Glomerular visceral epithelial cell (primary cell): ENCODE results near the gene ABCC12.
A peak's percentile ranks its signal among the peaks of the same experiment; 100 is the strongest.
"Not testable (repeated sequence)": the region's sequence is repeated elsewhere in the genome, so short reads cannot be mapped to it uniquely, and the experiment has no call there.

Experiments
- DNase-seq: peaks from one replicate; pipeline ENCODE4 v3.0.0-alpha.2; 2016; ENCODE audit errors: extremely low spot score

Gene ABCC12

GRCh38 chr16:48155926-48156789 is at the start of gene ABCC12:
ABCC12 (minus strand) TSS chr16:48155993; CDS start chr16:48146424, 9,569 bp downstream.
- no peak for DNase-seq

GRCh38 chr16:48204825-48205151 is 49.0 kb upstream of the ABCC12 start:
- DNase-seq = no peak

DNA sequence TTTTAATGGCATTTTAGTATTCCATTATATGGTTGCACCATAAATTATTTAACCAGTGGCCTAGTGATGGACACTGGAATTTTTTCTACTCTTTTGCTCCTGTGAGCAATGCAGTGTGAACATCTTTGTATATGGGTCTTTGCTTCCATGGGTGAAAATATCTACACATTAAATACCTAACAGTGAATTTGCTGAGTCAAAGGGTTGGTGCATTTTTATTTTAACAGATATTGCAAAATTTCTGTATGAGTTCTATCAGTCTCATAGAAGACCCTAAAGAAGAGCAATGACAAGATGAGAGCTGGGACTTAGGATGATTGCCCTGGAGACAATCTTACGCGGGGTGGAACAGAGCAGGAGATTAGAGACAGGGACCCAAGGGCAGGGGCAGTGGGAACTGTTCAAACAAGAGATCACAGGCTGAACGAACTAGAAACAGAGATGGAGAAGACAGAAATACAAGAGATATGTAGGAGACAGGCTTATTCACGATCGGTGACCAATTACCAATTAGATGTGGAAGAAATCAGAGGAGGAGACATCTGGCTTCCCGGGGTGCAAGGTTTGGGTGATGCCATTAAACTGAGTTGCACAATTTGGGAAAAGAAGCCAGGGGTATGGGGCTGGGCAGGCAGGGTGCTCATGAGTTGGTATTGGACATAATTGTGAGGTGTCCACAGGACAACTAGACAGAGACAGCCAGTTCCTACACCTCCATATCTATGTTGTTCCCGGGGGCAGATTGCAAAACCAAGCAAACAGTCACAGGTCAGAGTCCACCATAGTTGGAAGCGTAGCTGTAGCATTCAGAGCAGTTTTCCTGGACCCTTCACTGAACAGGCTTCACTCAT is 48.4 kb upstream of the ABCC12 start:
- DNase-seq = no peak

DNA sequence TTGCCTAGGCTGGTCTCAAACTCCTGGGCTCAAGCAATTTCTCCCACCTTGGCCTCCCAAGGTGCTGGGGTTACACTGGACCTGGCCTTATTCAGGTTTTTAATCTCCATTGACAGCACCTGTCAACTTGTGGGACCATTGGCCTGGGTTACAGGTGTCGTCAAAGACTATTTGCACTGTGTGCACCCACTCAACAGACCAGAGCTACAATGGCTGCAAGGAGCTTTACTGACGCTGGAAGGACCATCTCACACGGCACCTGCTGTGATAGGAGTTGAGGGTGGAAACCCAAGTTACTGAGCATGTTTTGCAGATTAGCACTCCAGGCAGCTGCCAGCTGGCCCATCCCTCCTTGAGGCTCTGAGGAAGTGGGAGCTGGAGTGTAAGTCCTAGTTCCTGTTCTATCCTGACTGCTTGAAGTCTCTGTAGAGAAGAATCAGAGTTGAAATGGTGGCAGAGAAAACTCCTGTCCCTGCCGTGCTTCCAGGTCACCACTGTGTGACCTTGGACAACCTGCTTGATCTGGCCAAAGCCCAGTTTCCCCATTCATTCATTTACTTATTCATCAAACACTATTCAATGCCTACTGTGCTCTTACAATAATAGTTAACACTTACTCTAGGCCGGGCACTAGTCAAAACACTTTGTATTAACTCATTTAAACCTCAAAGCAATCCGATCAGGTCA is 45.9 kb upstream of the ABCC12 start:
- DNase-seq = no peak

GRCh38 chr16:48197294-48197693 is 41.5 kb upstream of the ABCC12 start:
- no peak for DNase-seq

DNA sequence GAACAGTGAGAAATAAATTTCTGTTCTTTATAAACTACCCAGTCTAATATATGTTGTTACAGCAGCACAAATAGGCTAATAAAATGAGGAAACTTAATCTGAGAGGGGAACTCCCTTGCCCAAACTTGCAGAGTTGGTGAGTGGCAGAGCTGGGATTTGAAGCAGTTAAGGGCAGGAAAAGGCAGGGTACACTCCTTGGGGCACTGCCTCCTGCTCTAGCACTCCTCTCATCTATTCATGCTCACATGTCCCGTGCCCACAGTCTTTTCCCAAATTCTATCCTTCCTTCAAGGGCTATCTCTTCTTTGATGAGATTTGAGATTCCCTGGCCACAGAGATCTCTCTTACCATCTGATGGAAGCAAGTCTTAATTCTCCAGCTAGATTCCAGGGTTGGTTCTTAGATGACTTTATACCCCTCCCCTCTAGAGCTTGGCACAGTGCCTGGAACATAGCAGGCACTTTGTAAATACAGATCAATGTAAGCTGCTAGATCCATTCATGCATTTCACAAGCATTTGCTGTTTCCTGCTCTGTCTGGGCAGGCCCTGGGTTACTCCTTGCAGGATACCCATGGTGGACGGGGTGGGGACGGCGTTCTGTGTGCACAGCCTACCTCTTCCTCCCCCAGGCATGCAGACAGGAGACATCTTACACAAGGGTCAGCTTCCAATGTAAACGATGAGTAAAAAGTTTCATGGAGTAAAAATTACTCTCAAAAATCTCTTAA is 39.2 kb upstream of the ABCC12 start:
- DNase-seq = peak; percentile 31

DNA sequence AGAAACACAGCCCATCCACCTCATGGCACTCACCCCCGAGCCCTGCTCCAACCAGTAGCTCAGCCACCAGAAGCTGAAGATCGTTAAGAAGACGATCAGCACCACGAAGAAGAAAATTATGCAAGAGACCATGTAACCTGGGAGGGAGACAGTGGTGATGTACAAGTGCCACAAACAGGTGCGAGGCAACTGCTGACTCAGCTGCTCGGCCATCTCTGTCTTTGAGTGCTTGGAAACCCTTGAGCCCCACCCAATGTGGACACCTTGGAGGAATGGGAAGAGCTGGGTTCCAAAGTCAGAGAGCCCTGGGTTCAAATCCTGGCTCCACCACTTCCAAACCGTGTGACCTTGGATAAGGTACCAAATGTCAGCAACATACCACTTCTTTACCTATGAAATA is 38.1 kb upstream of the ABCC12 start:
- DNase-seq = no peak

- no peak for DNase-seq
Observed at GRCh38 chr16:48188449-48189102, 32.8 kb upstream of the ABCC12 start.

GRCh38 chr16:48187779-48188178 is 32.0 kb upstream of the ABCC12 start:
- no peak for DNase-seq

DNA sequence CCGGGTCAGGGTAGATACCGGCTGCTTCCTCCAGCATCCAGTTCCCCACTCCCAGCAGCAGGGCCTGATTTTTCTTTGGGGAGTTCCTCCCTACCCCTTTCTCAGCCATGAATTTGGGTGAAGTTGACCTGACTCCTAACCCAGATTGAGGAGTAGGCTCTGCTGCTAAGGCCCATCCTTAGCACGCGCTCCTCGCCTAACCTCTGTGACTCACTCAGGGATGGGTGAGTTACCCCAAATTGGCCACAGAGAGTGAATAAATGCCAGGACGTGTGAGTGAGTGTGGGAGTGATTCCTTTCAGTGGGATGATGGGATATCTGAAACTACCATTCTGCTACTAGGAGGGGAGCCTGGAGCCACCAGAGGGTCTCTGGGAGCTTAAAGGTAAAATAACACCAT is 28.9 kb upstream of the ABCC12 start:
- no peak for DNase-seq

DNA sequence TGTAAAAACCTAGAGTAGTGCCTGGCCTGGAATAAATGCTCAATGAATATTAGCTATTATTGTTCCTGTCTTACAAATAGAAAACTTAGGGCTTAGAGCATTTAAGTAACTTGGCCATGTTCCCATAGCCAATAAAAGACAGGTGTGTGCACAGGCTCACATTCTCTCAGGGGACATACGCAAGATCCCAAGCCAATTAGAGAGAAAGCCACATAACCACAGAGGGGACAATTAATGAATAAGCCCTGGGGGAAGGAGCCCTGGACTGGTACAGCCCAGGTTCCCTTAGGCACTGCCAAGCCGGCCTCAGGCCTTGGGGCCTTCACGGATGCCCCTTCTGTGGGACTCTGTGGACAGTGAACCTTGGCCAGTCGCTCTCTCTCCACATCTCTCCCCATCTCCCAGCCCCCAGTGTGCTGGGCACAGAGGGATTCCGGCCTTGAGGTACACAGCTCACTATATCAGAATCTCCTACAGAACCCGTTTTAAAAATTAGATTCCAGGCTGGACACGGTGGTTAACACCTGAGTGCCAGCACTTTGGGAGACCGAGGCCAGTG is 27.3 kb upstream of the ABCC12 start:
- DNase-seq = no peak

GRCh38 chr16:48181746-48182520 is 26.1 kb upstream of the ABCC12 start:
- not testable (repeated sequence) for DNase-seq

DNA sequence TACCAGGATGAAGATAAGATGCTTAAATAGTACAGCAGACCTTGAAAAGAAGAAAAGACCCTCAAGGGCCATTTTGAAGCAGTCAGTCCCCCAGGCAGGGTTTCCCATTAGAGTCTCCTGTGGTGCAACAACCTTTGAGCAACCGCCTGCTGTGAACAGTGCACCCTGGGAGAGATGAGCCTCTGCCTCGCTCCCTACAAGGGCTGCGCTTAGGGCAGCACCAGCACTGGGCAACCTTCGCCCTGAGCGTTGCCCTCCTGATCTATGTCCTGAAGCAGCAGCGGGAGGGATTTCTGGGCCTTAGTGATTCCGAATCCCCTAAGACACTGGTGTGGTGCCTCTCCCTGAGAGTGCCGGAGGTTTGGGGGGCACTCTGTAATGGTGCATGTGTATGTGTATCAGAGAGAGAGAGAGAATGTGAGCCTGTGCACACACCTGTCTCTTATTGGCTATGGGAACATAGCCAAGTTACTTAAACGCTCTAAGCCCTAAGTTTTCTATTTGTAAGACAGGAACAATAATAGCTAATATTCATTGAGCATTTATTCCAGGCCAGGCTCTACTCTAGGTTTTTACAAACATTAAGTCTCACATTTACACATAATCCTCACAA is 25.2 kb upstream of the ABCC12 start:
- no peak for DNase-seq

DNA sequence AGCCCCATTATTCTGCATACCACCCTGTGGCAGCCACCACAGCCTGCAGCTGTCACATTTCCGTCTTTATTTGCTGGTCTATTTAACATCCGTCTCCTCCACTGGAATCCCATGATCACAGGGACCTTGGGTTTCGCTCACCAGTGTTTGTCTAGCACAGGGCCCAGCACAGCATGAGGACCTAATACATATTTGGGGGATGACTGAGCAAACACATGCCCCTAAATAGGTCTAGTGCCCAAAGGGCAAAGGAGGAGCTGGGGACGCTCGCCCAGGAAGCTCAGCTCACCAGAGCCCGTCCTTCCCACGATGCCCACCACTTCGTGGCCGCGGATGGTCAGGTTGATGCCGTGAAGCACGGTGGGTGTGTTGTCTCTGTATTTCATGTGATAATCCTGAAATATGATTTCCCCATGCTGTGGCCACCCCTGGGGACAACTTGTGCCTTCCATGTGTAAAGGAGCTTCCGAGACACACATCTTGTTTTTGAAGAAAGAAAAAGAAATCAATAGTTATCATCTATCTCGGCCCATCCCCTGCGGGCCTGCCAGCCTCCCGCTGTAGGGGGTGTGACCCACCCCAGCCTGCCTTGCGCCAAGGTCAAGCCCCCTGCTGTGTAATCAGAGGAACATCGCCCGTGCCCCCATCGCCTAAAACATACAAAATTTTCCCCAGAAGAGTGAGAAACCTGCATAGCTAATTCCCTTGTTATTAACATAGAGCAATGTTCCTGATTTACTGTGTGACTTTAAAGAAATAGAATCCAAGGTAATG is 21.0 kb upstream of the ABCC12 start:
- DNase-seq = no peak

DNA sequence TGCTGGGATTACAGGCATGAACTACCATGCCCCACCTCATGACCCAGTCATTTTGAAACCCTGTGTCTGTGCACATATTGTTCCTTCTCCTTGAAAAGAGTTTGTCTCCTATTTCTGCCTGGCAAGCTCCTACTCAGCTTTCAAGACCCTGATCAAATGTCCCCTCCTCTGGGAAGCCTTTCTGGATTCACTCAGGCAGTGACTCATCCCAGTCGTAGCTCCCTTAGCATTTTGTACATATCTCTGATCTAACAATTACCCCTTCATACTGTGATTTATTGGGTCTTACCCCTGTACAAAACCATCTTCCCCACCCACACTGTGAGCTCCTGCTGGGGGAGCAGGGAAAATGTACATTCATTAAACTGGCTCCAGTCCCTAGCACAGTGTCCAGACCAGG is 18.1 kb upstream of the ABCC12 start:
- DNase-seq = no peak

DNA sequence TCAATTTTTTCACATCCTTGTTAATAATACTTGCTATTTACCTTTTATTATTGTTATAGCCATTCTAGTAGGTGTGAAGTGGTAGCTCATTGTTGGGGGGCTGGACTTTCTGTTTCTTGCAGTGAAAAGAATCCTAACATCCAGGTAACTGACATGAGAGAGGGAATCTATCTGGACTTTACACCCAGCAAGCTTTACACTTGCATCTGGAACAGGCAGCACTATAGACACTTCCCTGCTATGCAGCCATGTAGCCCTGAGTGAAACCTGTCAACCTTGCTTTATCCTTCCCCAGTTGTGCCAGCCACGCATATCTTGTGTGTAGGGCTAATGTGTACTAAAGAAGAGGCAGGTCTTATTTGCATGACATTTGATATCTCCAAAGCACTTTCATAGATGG is 16.9 kb upstream of the ABCC12 start:
- DNase-seq = no peak

- no peak for DNase-seq
Observed at GRCh38 chr16:48169896-48170295, 14.1 kb upstream of the ABCC12 start.

GRCh38 chr16:48168075-48168474 is 12.3 kb upstream of the ABCC12 start:
- no peak for DNase-seq

- DNase-seq = not testable (repeated sequence)
Observed at GRCh38 chr16:48166617-48167016, 10.8 kb upstream of the ABCC12 start.
